A549 (cell line): ENCODE data around the gene CHRFAM7A. TPM values are rescaled to one million over a fixed set of nuclear protein-coding genes. Genes with fewer than 3 reads are reported as not detected.
"Not testable (repeated sequence)": the region's sequence is repeated elsewhere in the genome, so short reads cannot be mapped to it uniquely, and the experiment has no call there.

Experiments used
- ATAC-seq, 2 experiments: fragments of 200-7000 bp in 1 of 2; fragments of >200 bp in 1 of 2; cut with Nextera tagmentation in 1 of 2; cut with Tn5 transposase in 1 of 2; 3 replicates each; pipeline versions ENCODE4 v1.8.0 to v1.9.1; 2018 to 2020; ENCODE audit warnings: mild to moderate bottlenecking in 1 of 2, moderate library complexity in 1 of 2
- CTCF ChIA-PET: fragments of 300-600 bp; sonication (Branson Sonifier 250); formaldehyde crosslinking; extraction: SDS; loops from one replicate; lab custom pipeline; 2021; ENCODE audit warnings: antibody characterized with exemption, inconsistent platforms; lab: Yijun Ruan, JAX
- POLR2A ChIA-PET: fragments of 350-600 bp; formaldehyde crosslinking; extraction: SDS; loops from one replicate; lab custom pipeline; 2021; ENCODE audit warnings: antibody characterized with exemption, inconsistent platforms; lab: Yijun Ruan, JAX
- DNase-seq, 2 experiments: peaks; one replicate each; pipeline versions ENCODE4 v3.0.0 to v3.0.0-alpha.2; 2011 to 2016; ENCODE audit warnings: low read depth in 1 of 2, low spot score in 1 of 2
- FAIRE-seq: peaks from 2 replicates; lab custom pipeline; 2011; peaks lifted over from hg19 to GRCh38; lab: Jason Lieb, UNC
- H3K27ac ChIP-seq, 2 experiments: fragments of >200 bp; sonication (Bioruptor Twin); formaldehyde crosslinking; 3 replicates each; pipeline ENCODE4 v1.5.1; 2016 to 2017
- H3K4me1 ChIP-seq: fragments of >200 bp; sonication (Bioruptor Twin); formaldehyde crosslinking; 3 replicates; pipeline ENCODE4 v1.6.1; 2016
- H3K4me2 ChIP-seq: fragments of >200 bp; sonication (Bioruptor Twin); formaldehyde crosslinking; 3 replicates; pipeline ENCODE4 v1.6.1; 2016
- H3K4me3 ChIP-seq: fragments of >200 bp; sonication (Bioruptor Twin); formaldehyde crosslinking; 3 replicates; pipeline ENCODE4 v1.5.1; 2016
- H3K9me3 ChIP-seq: fragments of >200 bp; sonication (Bioruptor Twin); formaldehyde crosslinking; 3 replicates; pipeline ENCODE4 v1.6.1; 2016
- WGBS: methylation state at CpG from one replicate; pipeline ENCODE4 v1.1.6; 2017; ENCODE audit errors: missing lambda C conversion rate; 5-methylcytosine and 5-hydroxymethylcytosine counted together
- polyA plus RNA-seq, 4 experiments: library from polyadenylated mRNA; depleted of rRNA in 3 of 4; stranded (reverse); fragments of >200 nt; fragmentation: RNase III in 1 of 4; extraction: RNeasy Plus Mini Kit Qiagen cat#74134 plus additional on column Dnase treatment in 1 of 4; gene quantifications; 2 replicates in 3 of 4; 3 replicates in 1 of 4; pipeline ENCODE4 v1.2.3, GENCODE V29; 2011 to 2017
- small RNA-seq, 6 experiments: library from RNA; depleted of rRNA; stranded (forward); fragments of <200 nt; gene quantifications; one replicate each; pipeline ENCODE3, GENCODE V24; 2012

Gene CHRFAM7A
- polyA plus RNA-seq, 2 of the 4 experiments (the other 2 are of a cell fraction): 4.1 to 8.0 TPM

- WGBS: 46% methylated on average over 13 of the region's 13 CpGs
- H3K4me2 ChIP-seq: peak overlapping the region; percentile 45; the same call in 1 of the 3 replicates
- POLR2A ChIA-PET, H3K4me3 ChIP-seq, CTCF ChIA-PET, FAIRE-seq, H3K4me1 ChIP-seq, H3K27ac ChIP-seq, H3K9me3 ChIP-seq: not testable (repeated sequence)
- ATAC-seq: peak; percentile 58 to 83
- peak in 1 of 2 experiments; percentile 22 for DNase-seq
Observed at GRCh38 chr15:30326145-30326544, 67.2 kb downstream of the CHRFAM7A start.

DNA sequence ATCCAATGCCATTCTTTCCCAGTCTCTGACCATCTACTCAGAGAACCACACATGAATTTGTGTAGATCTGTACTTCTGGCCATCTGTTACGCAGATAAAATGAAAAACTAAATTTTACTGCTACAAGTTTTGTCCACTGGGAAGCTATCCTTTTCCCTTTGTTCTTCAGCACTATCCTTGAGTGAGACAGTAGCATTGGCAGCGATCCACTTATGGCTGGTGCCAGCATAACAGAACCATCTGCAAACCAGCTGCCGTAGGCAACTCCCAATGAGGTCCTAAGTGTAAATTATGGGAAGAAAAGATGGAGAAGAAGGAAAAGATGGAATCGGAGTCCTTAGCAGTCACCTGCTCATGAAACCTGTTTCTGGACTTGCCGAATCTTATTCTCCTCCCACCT, 72.3 kb downstream of the CHRFAM7A start:
- CTCF ChIA-PET, ATAC-seq, H3K4me1 ChIP-seq, POLR2A ChIA-PET, H3K27ac ChIP-seq, H3K4me2 ChIP-seq, H3K9me3 ChIP-seq, DNase-seq, H3K4me3 ChIP-seq, FAIRE-seq: not testable (repeated sequence)
- WGBS: 77% methylated on average over 1 of the region's 5 CpGs

GRCh38 chr15:30315704-30316103, 77.6 kb downstream of the CHRFAM7A start:
- H3K9me3 ChIP-seq, POLR2A ChIA-PET, CTCF ChIA-PET, H3K4me1 ChIP-seq, H3K4me2 ChIP-seq, DNase-seq, H3K4me3 ChIP-seq, H3K27ac ChIP-seq: not testable (repeated sequence)
- no CpG with 5 or more reads among the region's 3 CpGs for WGBS
- FAIRE-seq (peak; percentile 32), ATAC-seq (peak; percentile 55 to 59; a peak in 5 of 6 replicates)

GRCh38 chr15:30310575-30310974, 82.8 kb downstream of the CHRFAM7A start:
- CTCF ChIA-PET, FAIRE-seq, H3K27ac ChIP-seq, H3K4me1 ChIP-seq, H3K4me2 ChIP-seq, DNase-seq, POLR2A ChIA-PET, H3K4me3 ChIP-seq, H3K9me3 ChIP-seq: not testable (repeated sequence)
- peak in 1 of 2 experiments; percentile 30; a peak in 2 of 6 replicates for ATAC-seq

Small RNAs within 50 kb of the gene (small RNA-seq; reads per million reads assigned to genes)
- 0 reads per million in 6 experiments for gene AC019322.2
- 0 reads per million in 6 experiments for gene RF00019
- gene RF00096: 0 reads per million in 6 experiments
- gene RN7SL196P: 0 reads per million in 6 experiments

Other genes with a start within 250 kb of the CHRFAM7A start
- 0.56 and 1.0 TPM in 2 replicates for gene GOLGA8R, start 20.7 kb upstream of the CHRFAM7A start, polyA plus RNA-seq (2011; rRNA removed)
- gene GOLGA8R, start 20.7 kb upstream of the CHRFAM7A start, polyA plus RNA-seq (2017; fragmentation: RNase III; extraction: RNeasy Plus Mini Kit Qiagen cat#74134 plus additional on column Dnase treatment): 0.49 to 0.56 TPM (median 0.50 TPM) in 3 replicates
- 0.34 and 0.45 TPM in 2 replicates for gene GOLGA8Q, start 158.5 kb upstream of the CHRFAM7A start, polyA plus RNA-seq (2011; rRNA removed)
- gene GOLGA8Q, start 158.5 kb upstream of the CHRFAM7A start, polyA plus RNA-seq (2017; fragmentation: RNase III; extraction: RNeasy Plus Mini Kit Qiagen cat#74134 plus additional on column Dnase treatment): 0.12 to 0.36 TPM (median 0.25 TPM) in 3 replicates
- gene GOLGA8H, start 210.5 kb upstream of the CHRFAM7A start, polyA plus RNA-seq (2011; rRNA removed): 1.6 and 2.2 TPM in 2 replicates
- 2.2 to 2.5 TPM (median 2.3 TPM) in 3 replicates for gene GOLGA8H, start 210.5 kb upstream of the CHRFAM7A start, polyA plus RNA-seq (2017; fragmentation: RNase III; extraction: RNeasy Plus Mini Kit Qiagen cat#74134 plus additional on column Dnase treatment)